ENCODE data around the gene SCFD1. TPM values are rescaled to one million over a fixed set of nuclear protein-coding genes. Genes with fewer than 3 reads are reported as not detected.
"Not testable (repeated sequence)": the region's sequence is repeated elsewhere in the genome, so short reads cannot be mapped to it uniquely, and the experiment has no call there.

Gene SCFD1
- total and polyA plus RNA-seq, 2 donors (not counting 1 experiment from before 2014, with no cell fraction given): 110 to 129 TPM

DNA sequence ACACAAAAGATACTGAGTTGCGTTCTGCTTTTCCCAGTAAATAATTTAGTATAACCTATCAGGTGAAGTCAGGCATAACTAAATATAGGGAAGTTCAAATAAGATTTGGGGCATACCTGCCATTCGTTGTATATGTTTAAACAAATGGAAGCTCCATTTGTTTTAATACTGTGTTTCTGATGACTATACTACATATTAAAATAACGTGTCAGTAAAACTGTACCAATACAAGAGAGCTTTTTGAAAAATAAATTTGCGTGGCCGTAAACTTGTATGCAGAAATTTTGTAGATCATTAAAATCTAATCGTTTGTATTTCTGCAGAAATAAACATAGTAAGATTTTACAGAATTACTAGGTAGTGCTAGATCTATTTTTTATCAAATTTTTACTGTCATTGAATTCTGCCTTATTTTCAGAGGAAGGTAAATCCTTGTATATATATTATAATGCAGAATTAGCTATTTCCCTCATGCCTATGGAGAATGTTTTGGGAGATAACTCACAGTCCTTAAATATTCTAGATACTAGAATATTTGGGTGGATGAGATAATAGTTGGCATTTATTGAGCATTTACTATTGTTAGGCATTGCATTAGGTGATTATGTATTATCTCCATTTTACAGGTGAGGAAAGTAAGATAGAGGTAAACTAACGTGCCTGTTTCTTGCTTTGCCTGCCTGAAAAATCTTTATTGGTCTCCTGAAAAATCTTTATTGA is 1.5 kb downstream of the SCFD1 start:
- no peak overlapping the region for H3K9ac ChIP-seq (ENCODE audit: insufficient read depth, low read length)
- H3K27me3 ChIP-seq (ENCODE audit: control insufficient read depth, insufficient read depth, low read length): no peaks in the 10 kb centered on the region
- peaks cover 4% of the 10 kb centered on the region for H3K4me1 ChIP-seq (ENCODE audit: control insufficient read depth, extremely low read depth, insufficient read depth, low read length)
- peak overlapping the region; percentile 77 for H3K4me2 ChIP-seq (ENCODE audit: extremely low read depth, insufficient read depth, low read length)
- H3K9me3 ChIP-seq (ENCODE audit: control insufficient read depth, insufficient read depth, low read depth, low read length): no peaks in the 10 kb centered on the region
- TF ChIP-seq, protein P1, sequence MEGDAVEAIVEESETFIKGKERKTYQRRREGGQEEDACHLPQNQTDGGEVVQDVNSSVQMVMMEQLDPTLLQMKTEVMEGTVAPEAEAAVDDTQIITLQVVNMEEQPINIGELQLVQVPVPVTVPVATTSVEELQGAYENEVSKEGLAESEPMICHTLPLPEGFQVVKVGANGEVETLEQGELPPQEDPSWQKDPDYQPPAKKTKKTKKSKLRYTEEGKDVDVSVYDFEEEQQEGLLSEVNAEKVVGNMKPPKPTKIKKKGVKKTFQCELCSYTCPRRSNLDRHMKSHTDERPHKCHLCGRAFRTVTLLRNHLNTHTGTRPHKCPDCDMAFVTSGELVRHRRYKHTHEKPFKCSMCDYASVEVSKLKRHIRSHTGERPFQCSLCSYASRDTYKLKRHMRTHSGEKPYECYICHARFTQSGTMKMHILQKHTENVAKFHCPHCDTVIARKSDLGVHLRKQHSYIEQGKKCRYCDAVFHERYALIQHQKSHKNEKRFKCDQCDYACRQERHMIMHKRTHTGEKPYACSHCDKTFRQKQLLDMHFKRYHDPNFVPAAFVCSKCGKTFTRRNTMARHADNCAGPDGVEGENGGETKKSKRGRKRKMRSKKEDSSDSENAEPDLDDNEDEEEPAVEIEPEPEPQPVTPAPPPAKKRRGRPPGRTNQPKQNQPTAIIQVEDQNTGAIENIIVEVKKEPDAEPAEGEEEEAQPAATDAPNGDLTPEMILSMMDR (conservative IDR thresholded peaks at IDR 0.05 in 1 of 2, IDR thresholded peaks at IDR 0.05 in 1 of 2; ENCODE audit: low read depth in 1 of 2, low read length in 2 of 2): no peak
- TF ChIP-seq EZH2 (IDR thresholded peaks at IDR 0.05; ENCODE audit: low read length, missing control alignments): no peak
- DNase-seq (ENCODE audit: low read depth in 2 of 2): no peak
- peak overlapping the region; percentile 91 to 100 (median 97) for H3K4me3 ChIP-seq (replicated peaks in 1 of 4; ENCODE audit: control extremely low read depth in 1 of 4, insufficient read depth in 1 of 4, low read depth in 3 of 4, low read length in 4 of 4)
- no peak overlapping the region for H2AFZ ChIP-seq (ENCODE audit: low read length)
- no peaks in the 10 kb centered on the region for H4K20me1 ChIP-seq (ENCODE audit: control insufficient read depth, extremely low read depth, insufficient read depth, low read length)
- no peak overlapping the region for H3K27ac ChIP-seq (ENCODE audit: insufficient read depth, low read length)
- H3K36me3 ChIP-seq (ENCODE audit: control insufficient read depth, insufficient read depth, low read length): peaks cover 4% of the 10 kb centered on the region
- H3K79me2 ChIP-seq (ENCODE audit: control insufficient read depth, insufficient read depth, low read length): peaks cover 60% of the 10 kb centered on the region

DNA sequence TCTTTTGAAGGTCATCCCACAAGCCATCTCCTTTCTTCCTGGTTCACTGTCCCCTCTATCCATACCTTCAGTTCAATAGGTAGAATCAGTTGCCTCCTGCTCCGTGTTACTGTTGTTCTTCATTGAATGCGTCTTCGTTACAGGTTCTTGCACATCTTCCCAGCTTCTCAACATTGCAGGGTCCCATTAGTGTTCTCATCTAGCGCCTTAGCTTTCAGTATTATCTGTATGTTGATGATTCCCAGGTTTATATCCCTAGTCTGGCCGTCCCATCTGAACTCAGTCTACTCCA is 2.0 kb downstream of the SCFD1 start:
- H3K4me1 ChIP-seq (ENCODE audit: control insufficient read depth, extremely low read depth, insufficient read depth, low read length): peaks cover 4% of the 10 kb centered on the region
- no peak for DNase-seq (ENCODE audit: low read depth in 2 of 2)
- H2AFZ ChIP-seq (ENCODE audit: low read length): no peak overlapping the region
- peaks cover 62% of the 10 kb centered on the region for H3K79me2 ChIP-seq (ENCODE audit: control insufficient read depth, insufficient read depth, low read length)
- H3K36me3 ChIP-seq (ENCODE audit: control insufficient read depth, insufficient read depth, low read length): peaks cover 4% of the 10 kb centered on the region
- H3K9ac ChIP-seq (ENCODE audit: insufficient read depth, low read length): no peak overlapping the region
- TF ChIP-seq EZH2 (IDR thresholded peaks at IDR 0.05; ENCODE audit: low read length, missing control alignments): no peak
- TF ChIP-seq, protein P1 (conservative IDR thresholded peaks at IDR 0.05 in 1 of 2, IDR thresholded peaks at IDR 0.05 in 1 of 2; ENCODE audit: low read depth in 1 of 2, low read length in 2 of 2): no peak
- no peaks in the 10 kb centered on the region for H4K20me1 ChIP-seq (ENCODE audit: control insufficient read depth, extremely low read depth, insufficient read depth, low read length)
- no peaks in the 10 kb centered on the region for H3K27me3 ChIP-seq (ENCODE audit: control insufficient read depth, insufficient read depth, low read length)
- no peak overlapping the region for H3K4me2 ChIP-seq (ENCODE audit: extremely low read depth, insufficient read depth, low read length)
- H3K9me3 ChIP-seq (ENCODE audit: control insufficient read depth, insufficient read depth, low read depth, low read length): no peaks in the 10 kb centered on the region
- no peak overlapping the region for H3K27ac ChIP-seq (ENCODE audit: insufficient read depth, low read length)
- H3K4me3 ChIP-seq (replicated peaks in 1 of 4; ENCODE audit: control extremely low read depth in 1 of 4, insufficient read depth in 1 of 4, low read depth in 3 of 4, low read length in 4 of 4): peak overlapping the region; percentile 26 to 100 (median 93)

GRCh38 chr14:30625533-30625932 is 3.4 kb downstream of the SCFD1 start:
- Histone ChIP-seq H3K4me3 (replicated peaks in 1 of 4; ENCODE audit: control extremely low read depth in 1 of 4, insufficient read depth in 1 of 4, low read depth in 3 of 4, low read length in 4 of 4) (no peak overlapping the region), H3K36me3 (ENCODE audit: control insufficient read depth, insufficient read depth, low read length) (peaks cover 4% of the 10 kb centered on the region)

DNA sequence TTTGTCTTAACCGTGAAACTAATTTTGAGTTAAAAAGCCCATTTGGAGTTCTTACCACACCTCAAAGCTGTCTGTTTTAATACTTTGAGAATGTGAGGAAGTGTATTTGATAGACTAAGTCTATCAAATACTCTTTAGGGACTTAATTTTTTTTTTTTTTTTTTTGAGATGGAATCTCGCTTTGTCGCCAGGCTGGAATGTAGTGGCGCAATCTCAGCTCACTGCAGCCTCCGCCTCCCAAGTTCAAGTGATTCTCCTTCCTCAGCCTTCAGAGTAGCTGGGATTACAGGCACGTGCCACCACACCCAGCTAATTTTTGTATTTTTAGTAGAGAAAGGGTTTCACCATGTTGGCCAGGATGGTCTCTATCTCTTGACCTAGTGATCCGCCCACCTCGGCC is 7.3 kb downstream of the SCFD1 start:
- H3K4me2 ChIP-seq (ENCODE audit: extremely low read depth, insufficient read depth, low read length); H3K27ac ChIP-seq (ENCODE audit: insufficient read depth, low read length); H3K4me1 ChIP-seq (ENCODE audit: control insufficient read depth, extremely low read depth, insufficient read depth, low read length); H3K9ac ChIP-seq (ENCODE audit: insufficient read depth, low read length); H3K27me3 ChIP-seq (ENCODE audit: control insufficient read depth, insufficient read depth, low read length); H4K20me1 ChIP-seq (ENCODE audit: control insufficient read depth, extremely low read depth, insufficient read depth, low read length); H3K4me3 ChIP-seq (replicated peaks in 1 of 4; ENCODE audit: control extremely low read depth in 1 of 4, insufficient read depth in 1 of 4, low read depth in 3 of 4, low read length in 4 of 4); H3K36me3 ChIP-seq (ENCODE audit: control insufficient read depth, insufficient read depth, low read length); H3K9me3 ChIP-seq (ENCODE audit: control insufficient read depth, insufficient read depth, low read depth, low read length); H2AFZ ChIP-seq (ENCODE audit: low read length): not testable (repeated sequence)
- peak; percentile 28 to 60 for DNase-seq (ENCODE audit: low read depth in 2 of 2)
- peaks cover 52% of the 10 kb centered on the region for H3K79me2 ChIP-seq (ENCODE audit: control insufficient read depth, insufficient read depth, low read length)

More at GRCh38 chr14:30625533-30625932, 3.4 kb downstream of the SCFD1 start:
- no peak for DNase-seq (ENCODE audit: low read depth in 2 of 2)
- Histone ChIP-seq H3K9ac (ENCODE audit: insufficient read depth, low read length) (no peak overlapping the region), H3K79me2 (ENCODE audit: control insufficient read depth, insufficient read depth, low read length) (peaks cover 62% of the 10 kb centered on the region), H3K9me3 (ENCODE audit: control insufficient read depth, insufficient read depth, low read depth, low read length) (no peaks in the 10 kb centered on the region), H3K4me1 (ENCODE audit: control insufficient read depth, extremely low read depth, insufficient read depth, low read length) (peaks cover 4% of the 10 kb centered on the region), H3K27ac (ENCODE audit: insufficient read depth, low read length) (no peak overlapping the region), H4K20me1 (ENCODE audit: control insufficient read depth, extremely low read depth, insufficient read depth, low read length) (no peaks in the 10 kb centered on the region), H2AFZ (ENCODE audit: low read length) (no peak overlapping the region), H3K4me2 (ENCODE audit: extremely low read depth, insufficient read depth, low read length) (no peak overlapping the region), H3K27me3 (ENCODE audit: control insufficient read depth, insufficient read depth, low read length) (no peaks in the 10 kb centered on the region)
- TF ChIP-seq, protein P1 (conservative IDR thresholded peaks at IDR 0.05 in 1 of 2, IDR thresholded peaks at IDR 0.05 in 1 of 2; ENCODE audit: low read depth in 1 of 2, low read length in 2 of 2): no peak
- TF ChIP-seq EZH2 (IDR thresholded peaks at IDR 0.05; ENCODE audit: low read length, missing control alignments): no peak

All from fibroblast of lung (primary cell).